GM12878 (cell line): Measurements from ENCODE around the gene CCS.

Source experiments
- ASH2L ChIP-seq: fragments of 300-600, 200-600 bp; sonication (generic); IDR thresholded peaks from 2 replicates; pipeline ENCODE4 v1.6.1; 2017; ENCODE audit warnings: low read depth, mild to moderate bottlenecking, borderline replicate concordance
- CEBPB ChIP-seq, 2 experiments: fragments of 150-350 bp in 1 of 2; IDR thresholded peaks; 2 replicates each; pipeline ENCODE4 v1.6.1; 2012 to 2014; ENCODE audit warnings: low read depth in 2 of 2, low read length in 2 of 2, borderline replicate concordance in 1 of 2, inconsistent platforms in 1 of 2
- EZH2 ChIP-seq: IDR thresholded peaks from 2 replicates; pipeline ENCODE4 v1.6.1; 2012; ENCODE audit warnings: low read depth, mild to moderate bottlenecking, control low read depth, inconsistent platforms, low read length, borderline replicate concordance; ENCODE audit not compliant: control insufficient read depth
- MTA3 ChIP-seq: IDR thresholded peaks from 2 replicates; pipeline ENCODE4 v1.6.1; 2012; ENCODE audit warnings: low read length, inconsistent platforms, borderline replicate concordance
- PAX8 ChIP-seq: fragments of 450-650 bp; IDR thresholded peaks from 2 replicates; pipeline ENCODE4 v1.6.1; 2017; ENCODE audit warnings: mild to moderate bottlenecking, moderate library complexity
- POLR2A ChIP-seq: IDR thresholded peaks from 2 replicates; pipeline ENCODE4 v1.6.1; 2011; ENCODE audit warnings: low read depth, mild to moderate bottlenecking, low read length
- RAD21 ChIP-seq: IDR thresholded peaks from 2 replicates; pipeline ENCODE4 v1.6.1; 2011; ENCODE audit warnings: mild to moderate bottlenecking, low read depth, low read length, moderate library complexity; ENCODE audit not compliant: insufficient read depth
- SP1 ChIP-seq: IDR thresholded peaks from one replicate; pipeline ENCODE4 v1.6.1; 2011; ENCODE audit warnings: low read depth, low read length
- STAT3 ChIP-seq: IDR thresholded peaks from 2 replicates; pipeline ENCODE4 v1.6.1; 2011; ENCODE audit warnings: low read depth, low read length, improper control_type of control experiment
- TCF12 ChIP-seq: IDR thresholded peaks from 2 replicates; pipeline ENCODE4 v1.6.1; 2011; ENCODE audit warnings: low read depth, mild to moderate bottlenecking, low read length
- TF ChIP-seq, protein P1 (sequence below), 3 experiments: IDR thresholded peaks in 2 of 3; conservative IDR thresholded peaks in 1 of 3; 2 replicates each; pipeline ENCODE4 v1.5.1; 2011; ENCODE audit warnings: low read depth in 3 of 3, low read length in 3 of 3, mild to moderate bottlenecking in 3 of 3, control low read depth in 2 of 3, moderate library complexity in 2 of 3, inconsistent platforms in 1 of 3, mixed read lengths in 1 of 3; ENCODE audit not compliant: control insufficient read depth in 2 of 3, insufficient read depth in 1 of 3; ENCODE audit errors: extremely low read depth in 1 of 3
- TF ChIP-seq, protein P2 (sequence below): fragments of 450-650 bp; formaldehyde crosslinking; IDR thresholded peaks from 2 replicates; pipeline ENCODE4 v1.5.0; 2022; ENCODE audit warnings: mild to moderate bottlenecking, missing genetic modification characterization

- TF ChIP-seq SP1 (no peak), MTA3 (no peak), ASH2L (no peak), RAD21 (no peak), POLR2A (no peak), EZH2 (no peak), TCF12 (no peak), CEBPB (IDR thresholded peaks at IDR 0.05; ENCODE audit: borderline replicate concordance in 1 of 2, low read depth in 2 of 2, low read length in 2 of 2) (no peak), PAX8 (no peak), STAT3 (no peak)
- TF ChIP-seq, protein P1, sequence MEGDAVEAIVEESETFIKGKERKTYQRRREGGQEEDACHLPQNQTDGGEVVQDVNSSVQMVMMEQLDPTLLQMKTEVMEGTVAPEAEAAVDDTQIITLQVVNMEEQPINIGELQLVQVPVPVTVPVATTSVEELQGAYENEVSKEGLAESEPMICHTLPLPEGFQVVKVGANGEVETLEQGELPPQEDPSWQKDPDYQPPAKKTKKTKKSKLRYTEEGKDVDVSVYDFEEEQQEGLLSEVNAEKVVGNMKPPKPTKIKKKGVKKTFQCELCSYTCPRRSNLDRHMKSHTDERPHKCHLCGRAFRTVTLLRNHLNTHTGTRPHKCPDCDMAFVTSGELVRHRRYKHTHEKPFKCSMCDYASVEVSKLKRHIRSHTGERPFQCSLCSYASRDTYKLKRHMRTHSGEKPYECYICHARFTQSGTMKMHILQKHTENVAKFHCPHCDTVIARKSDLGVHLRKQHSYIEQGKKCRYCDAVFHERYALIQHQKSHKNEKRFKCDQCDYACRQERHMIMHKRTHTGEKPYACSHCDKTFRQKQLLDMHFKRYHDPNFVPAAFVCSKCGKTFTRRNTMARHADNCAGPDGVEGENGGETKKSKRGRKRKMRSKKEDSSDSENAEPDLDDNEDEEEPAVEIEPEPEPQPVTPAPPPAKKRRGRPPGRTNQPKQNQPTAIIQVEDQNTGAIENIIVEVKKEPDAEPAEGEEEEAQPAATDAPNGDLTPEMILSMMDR (IDR thresholded peaks at IDR 0.05 in 2 of 3, conservative IDR thresholded peaks at IDR 0.05 in 1 of 3; ENCODE audit: control insufficient read depth in 2 of 3, extremely low read depth in 1 of 3, insufficient read depth in 1 of 3, low read depth in 3 of 3, low read length in 3 of 3) = no peak
- TF ChIP-seq, protein P2, sequence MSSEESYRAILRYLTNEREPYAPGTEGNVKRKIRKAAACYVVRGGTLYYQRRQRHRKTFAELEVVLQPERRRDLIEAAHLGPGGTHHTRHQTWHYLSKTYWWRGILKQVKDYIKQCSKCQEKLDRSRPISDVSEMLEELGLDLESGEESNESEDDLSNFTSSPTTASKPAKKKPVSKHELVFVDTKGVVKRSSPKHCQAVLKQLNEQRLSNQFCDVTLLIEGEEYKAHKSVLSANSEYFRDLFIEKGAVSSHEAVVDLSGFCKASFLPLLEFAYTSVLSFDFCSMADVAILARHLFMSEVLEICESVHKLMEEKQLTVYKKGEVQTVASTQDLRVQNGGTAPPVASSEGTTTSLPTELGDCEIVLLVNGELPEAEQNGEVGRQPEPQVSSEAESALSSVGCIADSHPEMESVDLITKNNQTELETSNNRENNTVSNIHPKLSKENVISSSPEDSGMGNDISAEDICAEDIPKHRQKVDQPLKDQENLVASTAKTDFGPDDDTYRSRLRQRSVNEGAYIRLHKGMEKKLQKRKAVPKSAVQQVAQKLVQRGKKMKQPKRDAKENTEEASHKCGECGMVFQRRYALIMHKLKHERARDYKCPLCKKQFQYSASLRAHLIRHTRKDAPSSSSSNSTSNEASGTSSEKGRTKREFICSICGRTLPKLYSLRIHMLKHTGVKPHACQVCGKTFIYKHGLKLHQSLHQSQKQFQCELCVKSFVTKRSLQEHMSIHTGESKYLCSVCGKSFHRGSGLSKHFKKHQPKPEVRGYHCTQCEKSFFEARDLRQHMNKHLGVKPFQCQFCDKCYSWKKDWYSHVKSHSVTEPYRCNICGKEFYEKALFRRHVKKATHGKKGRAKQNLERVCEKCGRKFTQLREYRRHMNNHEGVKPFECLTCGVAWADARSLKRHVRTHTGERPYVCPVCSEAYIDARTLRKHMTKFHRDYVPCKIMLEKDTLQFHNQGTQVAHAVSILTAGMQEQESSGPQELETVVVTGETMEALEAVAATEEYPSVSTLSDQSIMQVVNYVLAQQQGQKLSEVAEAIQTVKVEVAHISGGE (CRISPR knock-in tag) = no peak
Measured at GRCh38 chr11:66568124-66568916, 24.7 kb upstream of the CCS start, which contains the start of gene CTSF.
